ENCODE results near the gene KLHDC7A.

Gene KLHDC7A

GRCh38 chr1:18480315-18481189 is at the start of gene KLHDC7A:
TSS of gene KLHDC7A (plus strand) at chr1:18480930. CDS start at chr1:18480982, 52 bp downstream.
- H3K27ac ChIP-seq (ENCODE audit: low read length) = peak within 1 kb of the TSS; percentile 69

GRCh38 chr1:18434041-18434440 is 46.7 kb upstream of the KLHDC7A start:
- no peaks in the 10 kb centered on the region for H3K4me1 ChIP-seq (ENCODE audit: insufficient read depth, low read length)

More at GRCh38 chr1:18480315-18481189, at the start of gene KLHDC7A:
- H3K4me3 ChIP-seq (ENCODE audit: low read length) = peak within 1 kb of the TSS; percentile 47
- peak within 1 kb of the TSS; percentile 58; the same call in 1 of the 2 replicates for H3K9ac ChIP-seq (ENCODE audit: low read depth, low read length)
- no peaks in the 10 kb centered on the region for H3K27me3 ChIP-seq (ENCODE audit: insufficient read depth, low read length)
- H3K4me1 ChIP-seq (ENCODE audit: insufficient read depth, low read length) = peaks cover 18% of the 10 kb centered on the region
- peaks cover 14% of the 10 kb centered on the region; the same call in 1 of the 2 replicates for H3K9me3 ChIP-seq (ENCODE audit: insufficient read depth, low read depth, low read length)
- H3K36me3 ChIP-seq (ENCODE audit: insufficient read depth, low read depth, low read length) = peaks cover 20% of the 10 kb centered on the region

DNA sequence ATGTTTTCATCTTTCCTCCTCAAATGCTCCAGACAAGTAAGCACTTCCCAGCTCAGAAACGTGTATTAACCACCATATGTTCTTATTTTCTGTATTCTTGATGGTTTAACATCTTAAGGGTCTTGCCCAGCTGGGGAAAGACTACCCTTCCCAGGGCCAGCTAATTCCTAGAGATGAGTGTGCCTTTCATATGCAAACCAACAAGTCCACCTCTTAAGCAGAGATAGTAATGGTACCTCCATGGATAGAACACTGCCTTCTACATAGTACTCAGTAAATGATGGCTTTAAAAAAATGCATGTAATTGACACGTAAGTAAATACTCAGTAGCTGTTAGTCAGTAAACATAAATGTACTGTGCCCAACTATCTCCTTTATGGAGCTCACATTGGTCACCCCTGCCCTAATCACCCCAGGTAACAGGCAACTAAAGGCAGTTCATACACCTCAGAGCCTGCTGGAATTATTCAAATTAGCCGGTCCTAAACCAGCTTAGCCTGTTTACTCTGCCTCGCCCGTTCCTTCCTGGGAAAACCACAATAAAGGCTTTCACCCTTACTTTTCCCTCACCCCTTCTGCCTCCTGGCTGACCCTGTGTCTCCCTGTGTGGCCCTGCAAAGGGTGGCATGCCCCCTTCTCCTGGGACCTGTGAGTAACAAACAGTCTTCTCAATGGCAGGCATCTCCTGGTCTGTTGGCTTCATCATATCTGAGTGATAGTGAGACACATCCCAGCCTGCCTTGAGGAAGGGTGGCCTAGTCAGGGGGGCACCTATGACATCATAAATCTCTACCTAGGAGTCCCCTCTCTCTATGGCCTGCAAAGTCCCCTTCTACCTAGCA is 40.1 kb upstream of the KLHDC7A start:
- Histone ChIP-seq H3K9ac (ENCODE audit: low read depth, low read length) (no peak overlapping the region), H3K9me3 (ENCODE audit: insufficient read depth, low read depth, low read length) (no peaks in the 10 kb centered on the region), H3K36me3 (ENCODE audit: insufficient read depth, low read depth, low read length) (no peaks in the 10 kb centered on the region), H3K4me1 (ENCODE audit: insufficient read depth, low read length) (peaks cover 8% of the 10 kb centered on the region), H3K27me3 (ENCODE audit: insufficient read depth, low read length) (no peaks in the 10 kb centered on the region), H3K27ac (ENCODE audit: low read length) (no peak overlapping the region), H3K4me3 (ENCODE audit: low read length) (no peak overlapping the region)

More at GRCh38 chr1:18434041-18434440, 46.7 kb upstream of the KLHDC7A start:
- no peak overlapping the region for H3K4me3 ChIP-seq (ENCODE audit: low read length)
- H3K36me3 ChIP-seq (ENCODE audit: insufficient read depth, low read depth, low read length) = no peaks in the 10 kb centered on the region
- no peak overlapping the region for H3K9ac ChIP-seq (ENCODE audit: low read depth, low read length)
- H3K9me3 ChIP-seq (ENCODE audit: insufficient read depth, low read depth, low read length) = no peaks in the 10 kb centered on the region
- no peak overlapping the region for H3K27ac ChIP-seq (ENCODE audit: low read length)
- H3K27me3 ChIP-seq (ENCODE audit: insufficient read depth, low read length) = no peaks in the 10 kb centered on the region

GRCh38 chr1:18443587-18444520 is 36.9 kb upstream of the KLHDC7A start:
- no peaks in the 10 kb centered on the region for H3K27me3 ChIP-seq (ENCODE audit: insufficient read depth, low read length)
- no peak overlapping the region for H3K27ac ChIP-seq (ENCODE audit: low read length)
- no peak overlapping the region for H3K4me3 ChIP-seq (ENCODE audit: low read length)
- H3K9ac ChIP-seq (ENCODE audit: low read depth, low read length) = no peak overlapping the region
- no peaks in the 10 kb centered on the region for H3K36me3 ChIP-seq (ENCODE audit: insufficient read depth, low read depth, low read length)
- H3K4me1 ChIP-seq (ENCODE audit: insufficient read depth, low read length) = peaks cover 13% of the 10 kb centered on the region
- H3K9me3 ChIP-seq (ENCODE audit: insufficient read depth, low read depth, low read length) = no peaks in the 10 kb centered on the region

DNA sequence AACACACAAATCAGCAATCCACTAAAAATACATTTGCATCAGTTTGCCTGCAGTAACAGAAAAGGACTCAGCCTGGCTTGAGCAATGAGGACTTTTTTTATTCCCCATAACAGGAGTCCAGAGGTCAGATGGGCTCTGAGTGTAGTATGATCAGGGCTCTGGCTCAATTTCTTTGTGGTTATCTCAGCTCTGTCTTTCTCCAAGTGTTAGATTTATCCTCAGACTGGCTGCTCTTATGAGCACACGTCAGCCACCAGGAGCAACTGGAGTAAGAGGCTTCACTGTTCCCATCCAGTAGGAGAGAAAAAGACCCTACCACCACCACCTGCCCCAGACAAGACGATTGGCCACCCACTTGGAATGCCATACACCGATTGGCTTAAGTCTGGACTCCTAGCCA is 36.2 kb upstream of the KLHDC7A start:
- Histone ChIP-seq H3K9me3 (ENCODE audit: insufficient read depth, low read depth, low read length) (no peaks in the 10 kb centered on the region), H3K36me3 (ENCODE audit: insufficient read depth, low read depth, low read length) (no peaks in the 10 kb centered on the region), H3K9ac (ENCODE audit: low read depth, low read length) (no peak overlapping the region), H3K4me3 (ENCODE audit: low read length) (no peak overlapping the region), H3K27me3 (ENCODE audit: insufficient read depth, low read length) (no peaks in the 10 kb centered on the region), H3K27ac (ENCODE audit: low read length) (no peak overlapping the region), H3K4me1 (ENCODE audit: insufficient read depth, low read length) (peaks cover 19% of the 10 kb centered on the region)

DNA sequence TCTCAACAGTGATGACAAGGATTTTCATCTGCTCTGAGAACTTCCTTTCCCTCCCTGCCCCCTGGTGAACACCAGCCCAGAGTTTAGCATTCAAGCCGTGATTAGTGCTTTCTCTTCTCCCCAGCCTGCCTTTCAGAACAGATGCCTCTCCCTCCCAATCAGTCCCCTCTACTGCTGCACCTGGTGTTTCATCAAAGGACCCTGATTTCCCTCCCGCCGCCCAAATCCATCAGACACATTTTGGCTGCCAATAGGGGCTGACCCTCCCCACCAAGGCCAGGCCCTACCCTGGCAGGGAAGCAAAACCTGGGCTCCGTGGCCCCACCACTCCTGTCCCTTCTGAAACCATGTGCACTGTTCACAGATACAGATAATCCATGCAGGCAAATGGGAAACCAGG is 34.0 kb upstream of the KLHDC7A start:
- no peaks in the 10 kb centered on the region for H3K27me3 ChIP-seq (ENCODE audit: insufficient read depth, low read length)

DNA sequence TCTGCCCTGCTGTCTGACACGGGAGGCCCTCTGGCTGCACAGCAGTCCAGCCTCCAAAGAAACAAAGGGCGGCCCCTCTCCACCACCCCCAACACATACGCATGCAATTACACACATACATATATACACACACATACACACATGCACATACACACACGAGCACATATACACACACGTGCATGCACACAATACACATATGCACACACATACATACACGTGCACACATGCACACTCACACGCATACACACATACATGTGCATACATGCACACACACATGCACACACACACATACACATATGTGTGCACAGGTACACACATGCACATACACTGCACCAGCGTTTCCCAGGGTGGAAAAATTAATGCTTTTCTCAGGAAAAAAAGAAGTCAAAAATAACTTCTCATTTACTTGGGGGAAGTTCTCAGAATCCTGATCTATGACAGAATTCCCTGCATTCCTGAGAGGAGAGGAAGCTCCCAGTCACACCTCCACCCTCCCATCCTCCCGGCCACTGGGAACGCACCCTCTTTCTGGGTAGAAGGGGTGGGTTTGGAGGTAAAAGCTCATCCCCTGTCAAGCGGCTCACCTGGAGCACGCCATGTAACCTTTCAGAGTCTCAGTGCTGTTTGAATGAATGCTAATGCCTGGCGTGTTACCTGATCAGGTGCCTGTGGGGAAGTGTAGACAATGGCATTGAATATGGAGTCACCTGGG is 33.1 kb upstream of the KLHDC7A start:
- no peak overlapping the region for H3K4me3 ChIP-seq (ENCODE audit: low read length)
- H3K27ac ChIP-seq (ENCODE audit: low read length) = no peak overlapping the region
- no peaks in the 10 kb centered on the region for H3K9me3 ChIP-seq (ENCODE audit: insufficient read depth, low read depth, low read length)

More for the DNA sequence above, 34.0 kb upstream of the KLHDC7A start:
- H3K9ac ChIP-seq (ENCODE audit: low read depth, low read length) = no peak overlapping the region
- H3K36me3 ChIP-seq (ENCODE audit: insufficient read depth, low read depth, low read length) = no peaks in the 10 kb centered on the region
- no peak overlapping the region for H3K27ac ChIP-seq (ENCODE audit: low read length)
- H3K4me3 ChIP-seq (ENCODE audit: low read length) = no peak overlapping the region
- H3K9me3 ChIP-seq (ENCODE audit: insufficient read depth, low read depth, low read length) = no peaks in the 10 kb centered on the region
- peaks cover 12% of the 10 kb centered on the region; the same call in 1 of the 2 replicates for H3K4me1 ChIP-seq (ENCODE audit: insufficient read depth, low read length)

GRCh38 chr1:18448889-18449288 is 31.8 kb upstream of the KLHDC7A start:
- Histone ChIP-seq H3K27ac (ENCODE audit: low read length) (no peak overlapping the region), H3K36me3 (ENCODE audit: insufficient read depth, low read depth, low read length) (no peaks in the 10 kb centered on the region), H3K9me3 (ENCODE audit: insufficient read depth, low read depth, low read length) (no peaks in the 10 kb centered on the region)

More for the DNA sequence above, 33.1 kb upstream of the KLHDC7A start:
- Histone ChIP-seq H3K9ac (ENCODE audit: low read depth, low read length) (no peak overlapping the region), H3K4me1 (ENCODE audit: insufficient read depth, low read length) (peaks cover 12% of the 10 kb centered on the region; the same call in 1 of the 2 replicates), H3K36me3 (ENCODE audit: insufficient read depth, low read depth, low read length) (no peaks in the 10 kb centered on the region), H3K27me3 (ENCODE audit: insufficient read depth, low read length) (no peaks in the 10 kb centered on the region)

DNA sequence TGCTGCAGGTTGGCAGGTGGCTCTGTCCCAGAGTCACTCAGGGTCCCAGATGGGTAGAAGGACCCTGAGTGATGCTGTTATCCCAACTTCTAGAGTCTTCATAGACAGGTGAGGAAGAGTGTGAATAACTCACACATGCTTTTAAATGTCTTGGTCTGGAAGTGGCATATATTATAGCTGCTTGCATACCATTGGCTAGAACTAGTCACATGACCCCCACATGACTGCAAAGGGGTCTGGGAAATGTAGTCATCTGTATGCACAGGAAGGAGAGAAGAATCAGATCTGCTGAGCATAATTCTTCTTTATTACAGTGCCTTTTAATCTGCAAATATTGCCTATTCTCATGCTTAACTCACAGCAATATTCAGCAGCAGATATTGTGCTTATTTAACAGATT is 28.2 kb upstream of the KLHDC7A start:
- H3K27me3 ChIP-seq (ENCODE audit: insufficient read depth, low read length) = no peaks in the 10 kb centered on the region
- H3K36me3 ChIP-seq (ENCODE audit: insufficient read depth, low read depth, low read length) = no peaks in the 10 kb centered on the region
- no peaks in the 10 kb centered on the region for H3K9me3 ChIP-seq (ENCODE audit: insufficient read depth, low read depth, low read length)

More at GRCh38 chr1:18448889-18449288, 31.8 kb upstream of the KLHDC7A start:
- Histone ChIP-seq H3K4me3 (ENCODE audit: low read length) (no peak overlapping the region), H3K4me1 (ENCODE audit: insufficient read depth, low read length) (peaks cover 12% of the 10 kb centered on the region; the same call in 1 of the 2 replicates), H3K27me3 (ENCODE audit: insufficient read depth, low read length) (no peaks in the 10 kb centered on the region), H3K9ac (ENCODE audit: low read depth, low read length) (no peak overlapping the region)

GRCh38 chr1:18458133-18459092 is 22.3 kb upstream of the KLHDC7A start:
- no peak overlapping the region for H3K4me3 ChIP-seq (ENCODE audit: low read length)
- no peaks in the 10 kb centered on the region for H3K4me1 ChIP-seq (ENCODE audit: insufficient read depth, low read length)

More for the DNA sequence above, 28.2 kb upstream of the KLHDC7A start:
- no peak overlapping the region for H3K9ac ChIP-seq (ENCODE audit: low read depth, low read length)
- H3K4me3 ChIP-seq (ENCODE audit: low read length) = no peak overlapping the region
- H3K4me1 ChIP-seq (ENCODE audit: insufficient read depth, low read length) = peaks cover 10% of the 10 kb centered on the region; the same call in 1 of the 2 replicates
- H3K27ac ChIP-seq (ENCODE audit: low read length) = no peak overlapping the region

More at GRCh38 chr1:18458133-18459092, 22.3 kb upstream of the KLHDC7A start:
- H3K36me3 ChIP-seq (ENCODE audit: insufficient read depth, low read depth, low read length) = no peaks in the 10 kb centered on the region
- H3K27me3 ChIP-seq (ENCODE audit: insufficient read depth, low read length) = no peaks in the 10 kb centered on the region
- no peaks in the 10 kb centered on the region for H3K9me3 ChIP-seq (ENCODE audit: insufficient read depth, low read depth, low read length)
- H3K9ac ChIP-seq (ENCODE audit: low read depth, low read length) = no peak overlapping the region
- no peak overlapping the region for H3K27ac ChIP-seq (ENCODE audit: low read length)

All from iPS-20b (cell line).